ENCODE results near the gene ANTXR1.
A peak's percentile ranks its signal among the peaks of the same experiment; 100 is the strongest.

The ANTXR1 gene

GRCh38 chr2:69260666-69261065 is 247.7 kb downstream of the ANTXR1 start:
- Histone ChIP-seq H3K9me3 (replicated peaks in 1 of 11) (peaks cover 74 to 99% (median 83%) of the 10 kb centered on the region in 11 experiments), H3K4me3 (no peak overlapping the region), H3K4me1 (no peaks in the 10 kb centered on the region), H3K27ac (no peak overlapping the region), H3K36me3 (peaks cover 0 to 5% (median 0%) of the 10 kb centered on the region in 11 experiments; a peak in 3 of 22 replicates), H3K4me2 (no peak overlapping the region), H3K9ac (no peak overlapping the region), H4K20me1 (no peaks in the 10 kb centered on the region), H3K27me3 (no peaks in the 10 kb centered on the region)
- no peak for TF ChIP-seq Cebpa-rat (IDR thresholded peaks at IDR 0.05)

GRCh38 chr2:69269330-69269729 is 256.4 kb downstream of the ANTXR1 start:
- Histone ChIP-seq H3K4me1 (peaks cover 0 to 24% (median 0%) of the 10 kb centered on the region in 10 experiments; a peak in 5 of 20 replicates), H3K36me3 (no peaks in the 10 kb centered on the region), H3K4me2 (no peak overlapping the region), H3K4me3 (no peak overlapping the region), H3K27me3 (no peaks in the 10 kb centered on the region), H3K27ac (no peak overlapping the region), H3K9ac (no peak overlapping the region), H4K20me1 (no peaks in the 10 kb centered on the region), H3K9me3 (replicated peaks in 1 of 11) (peaks cover 11 to 18% (median 14%) of the 10 kb centered on the region in 11 experiments)
- TF ChIP-seq Cebpa-rat (IDR thresholded peaks at IDR 0.05) = no peak

- H3K27ac ChIP-seq = no peak overlapping the region
- no peak overlapping the region for H3K9ac ChIP-seq
- no peaks in the 10 kb centered on the region for H3K27me3 ChIP-seq
- no peaks in the 10 kb centered on the region for H4K20me1 ChIP-seq
- no peaks in the 10 kb centered on the region for H3K9me3 ChIP-seq (replicated peaks in 1 of 11)
- no peak overlapping the region for H3K4me3 ChIP-seq
- peaks cover 0 to 26% (median 0%) of the 10 kb centered on the region in 10 experiments; a peak in 5 of 20 replicates for H3K4me1 ChIP-seq
- no peak for TF ChIP-seq Cebpa-rat (IDR thresholded peaks at IDR 0.05)
- no peaks in the 10 kb centered on the region for H3K36me3 ChIP-seq
- peak overlapping the region in 2 of 11 experiments; percentile 51 to 71; a peak in 4 of 22 replicates for H3K4me2 ChIP-seq
Measured at GRCh38 chr2:69271831-69272257, 258.9 kb downstream of the ANTXR1 start.

- Histone ChIP-seq H4K20me1 (no peaks in the 10 kb centered on the region), H3K4me2 (peak overlapping the region in 2 of 11 experiments; percentile 51 to 71; a peak in 4 of 22 replicates), H3K36me3 (no peaks in the 10 kb centered on the region), H3K27me3 (no peaks in the 10 kb centered on the region), H3K4me3 (no peak overlapping the region), H3K27ac (no peak overlapping the region), H3K9ac (no peak overlapping the region), H3K4me1 (peaks cover 0 to 26% (median 0%) of the 10 kb centered on the region in 10 experiments; a peak in 5 of 20 replicates), H3K9me3 (replicated peaks in 1 of 11) (no peaks in the 10 kb centered on the region)
- no peak for TF ChIP-seq Cebpa-rat (IDR thresholded peaks at IDR 0.05)
Measured at GRCh38 chr2:69272803-69273471, 260.0 kb downstream of the ANTXR1 start.

DNA sequence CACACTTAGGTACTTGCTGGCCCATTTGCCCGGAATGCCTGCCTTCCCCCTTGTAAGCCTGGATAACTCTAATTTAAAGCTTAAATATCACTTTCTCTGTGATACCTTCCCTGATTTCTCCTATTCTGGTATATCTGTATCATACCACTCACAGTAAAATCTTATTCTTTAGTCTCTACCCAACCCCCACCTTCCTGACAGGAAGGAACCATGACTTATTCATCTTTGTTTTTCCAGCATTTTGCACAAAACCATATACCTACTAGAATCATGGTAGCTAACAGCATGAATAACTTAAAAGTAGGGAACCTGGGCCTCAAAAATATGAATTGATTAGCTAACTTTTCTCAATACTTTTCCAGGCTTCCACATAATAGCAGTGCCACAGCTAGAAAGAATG is 262.5 kb downstream of the ANTXR1 start:
- TF ChIP-seq Cebpa-rat (IDR thresholded peaks at IDR 0.05) = no peak
- Histone ChIP-seq H3K27me3 (no peaks in the 10 kb centered on the region), H3K9ac (no peak overlapping the region), H3K4me3 (no peak overlapping the region), H3K9me3 (replicated peaks in 1 of 11) (no peaks in the 10 kb centered on the region), H3K36me3 (no peaks in the 10 kb centered on the region), H3K27ac (no peak overlapping the region), H3K4me2 (peak overlapping the region in 1 of 11 experiments; percentile 11; a peak in 1 of 22 replicates), H4K20me1 (no peaks in the 10 kb centered on the region), H3K4me1 (peaks cover 0 to 26% (median 0%) of the 10 kb centered on the region in 10 experiments; a peak in 5 of 20 replicates)

DNA sequence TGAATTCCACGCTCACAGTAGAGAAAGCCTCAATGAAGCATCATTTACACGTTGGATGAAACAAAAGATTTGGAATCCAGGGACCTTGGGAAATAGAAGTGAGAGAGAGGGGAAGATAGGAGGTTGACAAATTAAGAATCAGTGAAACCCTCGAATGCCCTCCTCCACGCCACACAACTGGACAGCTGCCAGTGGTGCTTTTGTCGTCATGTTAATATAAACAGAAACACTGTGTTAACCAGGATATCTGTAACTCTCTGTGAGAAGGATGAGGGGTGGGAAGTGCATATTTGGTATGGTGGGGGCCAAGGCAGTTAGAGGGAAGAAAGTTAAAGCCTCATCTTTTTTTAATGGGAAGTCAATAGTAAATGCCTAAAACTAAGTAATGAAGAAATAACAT is 265.4 kb downstream of the ANTXR1 start:
- no peaks in the 10 kb centered on the region for H3K36me3 ChIP-seq
- no peak overlapping the region for H3K27ac ChIP-seq
- no peaks in the 10 kb centered on the region for H3K27me3 ChIP-seq
- no peak overlapping the region for H3K9ac ChIP-seq
- no peak for TF ChIP-seq Cebpa-rat (IDR thresholded peaks at IDR 0.05)
- no peak overlapping the region for H3K4me2 ChIP-seq
- no peaks in the 10 kb centered on the region for H3K9me3 ChIP-seq (replicated peaks in 1 of 11)
- no peaks in the 10 kb centered on the region for H4K20me1 ChIP-seq
- no peak overlapping the region for H3K4me3 ChIP-seq
- H3K4me1 ChIP-seq = peaks cover 0 to 5% (median 0%) of the 10 kb centered on the region in 10 experiments; a peak in 2 of 20 replicates

DNA sequence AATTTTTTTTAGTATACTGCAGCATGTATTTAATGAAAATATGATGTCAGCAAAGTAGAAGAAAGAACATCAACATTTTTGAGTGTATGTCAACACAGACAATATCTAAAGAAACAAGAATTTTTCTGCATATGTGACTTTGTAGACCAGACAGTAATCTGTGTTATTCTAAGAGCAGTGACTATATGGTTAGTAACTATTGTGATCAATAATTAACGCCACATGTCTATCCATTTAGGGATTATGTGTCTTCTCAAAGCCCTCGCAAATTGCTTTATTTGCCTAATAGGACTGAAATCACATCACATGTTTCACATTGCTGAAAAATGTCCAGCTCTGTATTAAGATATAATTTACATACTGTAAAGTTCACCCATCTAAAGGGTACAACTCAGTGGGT is 266.2 kb downstream of the ANTXR1 start:
- H3K27me3 ChIP-seq = no peaks in the 10 kb centered on the region
- H3K4me3 ChIP-seq = no peak overlapping the region
- peaks cover 0 to 4% (median 0%) of the 10 kb centered on the region in 10 experiments; a peak in 2 of 20 replicates for H3K4me1 ChIP-seq
- H3K9ac ChIP-seq = no peak overlapping the region
- H3K4me2 ChIP-seq = no peak overlapping the region
- no peak for TF ChIP-seq Cebpa-rat (IDR thresholded peaks at IDR 0.05)
- no peaks in the 10 kb centered on the region for H4K20me1 ChIP-seq
- no peak overlapping the region for H3K27ac ChIP-seq
- no peaks in the 10 kb centered on the region for H3K9me3 ChIP-seq (replicated peaks in 1 of 11)
- no peaks in the 10 kb centered on the region for H3K36me3 ChIP-seq

GRCh38 chr2:69279931-69280681 is 267.1 kb downstream of the ANTXR1 start:
- Histone ChIP-seq H3K27ac (no peak overlapping the region), H3K4me3 (no peak overlapping the region)

DNA sequence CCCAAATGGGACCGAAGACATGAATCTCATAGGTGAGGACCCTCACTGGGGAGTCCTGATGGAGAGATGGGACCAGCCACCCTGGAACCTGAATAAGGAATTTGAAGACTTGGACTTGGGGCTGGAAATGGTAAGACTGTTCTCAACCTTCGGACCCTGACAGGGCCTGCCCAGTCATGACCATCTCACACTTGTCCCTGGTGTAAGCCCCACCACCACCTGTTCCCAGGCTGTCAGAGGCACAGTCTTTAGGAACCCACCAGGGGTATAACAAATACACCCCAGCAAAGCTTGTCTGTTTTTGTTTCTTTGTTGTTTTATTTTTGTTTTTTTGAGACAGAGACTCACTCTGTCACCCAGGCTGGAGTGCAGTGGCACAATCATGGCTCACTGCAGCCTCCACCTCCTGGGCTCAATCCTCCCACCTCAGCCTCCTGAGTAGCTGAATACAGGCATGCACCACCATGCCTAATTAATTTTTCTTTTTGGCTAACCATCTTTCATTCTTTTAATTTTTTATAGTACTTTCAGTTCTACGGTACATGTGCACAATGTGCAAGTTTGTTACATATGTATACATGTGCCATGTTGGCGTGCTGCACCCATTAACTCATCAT is 267.9 kb downstream of the ANTXR1 start:
- Histone ChIP-seq H4K20me1 (no peaks in the 10 kb centered on the region), H3K9me3 (replicated peaks in 1 of 11) (no peaks in the 10 kb centered on the region), H3K27me3 (no peaks in the 10 kb centered on the region), H3K4me1 (peaks cover 0 to 5% (median 4%) of the 10 kb centered on the region in 10 experiments; a peak in 7 of 20 replicates), H3K4me3 (no peak overlapping the region), H3K36me3 (no peaks in the 10 kb centered on the region), H3K4me2 (no peak overlapping the region), H3K27ac (no peak overlapping the region), H3K9ac (no peak overlapping the region)
- no peak for TF ChIP-seq Cebpa-rat (IDR thresholded peaks at IDR 0.05)

More at GRCh38 chr2:69279931-69280681, 267.1 kb downstream of the ANTXR1 start:
- peaks cover 0 to 4% (median 0%) of the 10 kb centered on the region in 10 experiments; a peak in 1 of 20 replicates for H3K4me1 ChIP-seq
- H3K9me3 ChIP-seq (replicated peaks in 1 of 11) = no peaks in the 10 kb centered on the region
- H3K27me3 ChIP-seq = no peaks in the 10 kb centered on the region
- H3K9ac ChIP-seq = no peak overlapping the region
- no peaks in the 10 kb centered on the region for H3K36me3 ChIP-seq
- H4K20me1 ChIP-seq = no peaks in the 10 kb centered on the region
- no peak overlapping the region for H3K4me2 ChIP-seq
- no peak for TF ChIP-seq Cebpa-rat (IDR thresholded peaks at IDR 0.05)
